Suprapubic skin (tissue), 4 donors: ENCODE results near the gene KRTAP5-1. TPM values are rescaled to one million over a fixed set of nuclear protein-coding genes. Genes with fewer than 3 reads are reported as not detected.
A peak's percentile ranks its signal among the peaks of the same experiment; 100 is the strongest.

Experiments
- DNase-seq, 2 donors: peaks; one replicate each; pipeline ENCODE4 v3.0.0-alpha.2; 2019; ENCODE audit warnings: low spot score in 2 of 2
- H3K27ac ChIP-seq: fragments of 200-600 bp; sonication (generic); one replicate; pipeline ENCODE4 v1.5.1; 2019
- H3K27me3 ChIP-seq: fragments of 200-600 bp; sonication (generic); one replicate; pipeline ENCODE4 v1.5.1; 2019
- H3K36me3 ChIP-seq: fragments of 200-600 bp; sonication (generic); one replicate; pipeline ENCODE4 v1.5.1; 2019
- H3K4me1 ChIP-seq: fragments of 200-600 bp; sonication (generic); one replicate; pipeline ENCODE4 v1.5.1; 2019
- H3K4me3 ChIP-seq: fragments of 200-600 bp; sonication (generic); one replicate; pipeline ENCODE4 v1.5.1; 2019; ENCODE audit warnings: mild to moderate bottlenecking
- H3K9me3 ChIP-seq: fragments of 200-600 bp; sonication (generic); one replicate; pipeline ENCODE4 v1.5.1; 2019
- CTCF ChIP-seq, 2 donors: fragments of 200-600 bp in 1 of 2; fragments of 450-650 bp in 1 of 2; sonication (generic) in 1 of 2; IDR thresholded peaks; one replicate each; pipeline ENCODE4 v1.5.1; 2016 to 2019; ENCODE audit warnings: antibody characterized with exemption in 2 of 2, mild to moderate bottlenecking in 1 of 2, moderate library complexity in 1 of 2
- EP300 ChIP-seq: sonication (generic); formaldehyde crosslinking; IDR thresholded peaks from one replicate; pipeline ENCODE4 v1.6.1; 2017; ENCODE audit warnings: antibody characterized with exemption
- POLR2A ChIP-seq, 2 donors: fragments of 450-650 bp; IDR thresholded peaks; one replicate each; pipeline ENCODE4 v1.6.1; 2017; ENCODE audit warnings: antibody characterized with exemption in 2 of 2, mild to moderate bottlenecking in 2 of 2, moderate library complexity in 2 of 2
- POLR2AphosphoS5 ChIP-seq, 3 donors: sonication (generic); formaldehyde crosslinking; IDR thresholded peaks; one replicate each; pipeline ENCODE4 v1.6.1; 2017; ENCODE audit warnings: antibody characterized with exemption in 3 of 3
- WGBS: methylation state at CpG from one replicate; pipeline ENCODE4 v1.1.5; 2018; 5-methylcytosine and 5-hydroxymethylcytosine counted together
- total RNA-seq, 4 donors: library from RNA; depleted of rRNA; stranded (reverse); fragments of >200 nt; gene quantifications; one replicate each; pipeline ENCODE4 v1.1.0, GENCODE V29; 2016

KRTAP5-1 gene
- total RNA-seq, 4 donors from 2014 or later: 1.0 to 1.2 TPM; not detected in 2

DNA sequence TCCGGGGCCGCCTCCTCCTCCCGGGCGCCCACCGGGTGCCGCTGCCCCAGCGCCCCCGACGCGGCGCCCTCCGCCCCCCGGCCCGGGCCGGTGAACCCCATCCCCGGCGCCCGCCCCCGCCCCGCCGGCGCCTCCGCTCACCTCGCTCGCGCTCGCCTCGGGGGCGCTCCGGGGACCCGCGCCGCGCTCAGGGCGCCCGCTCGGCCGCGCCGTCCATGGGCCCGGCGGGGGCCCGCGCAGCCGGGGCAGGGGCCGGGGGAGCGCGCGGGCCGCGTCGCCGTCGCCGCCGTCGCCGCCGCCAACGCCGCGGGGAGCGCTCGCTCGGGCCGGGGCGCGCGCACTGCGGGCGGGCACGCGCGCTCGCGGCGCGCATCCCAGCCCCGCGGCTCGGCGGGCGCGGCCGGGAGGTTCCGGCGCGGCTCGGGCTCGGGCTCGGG is 13.3 kb downstream of the KRTAP5-1 start:
- no peak for DNase-seq
- 0% methylated on average over 2 of the region's 91 CpGs for WGBS
- H3K27ac ChIP-seq: peak overlapping the region; percentile 7
- TF ChIP-seq EP300 (no peak), POLR2AphosphoS5 (IDR thresholded peaks at IDR 0.05) (no peak), POLR2A (IDR thresholded peaks at IDR 0.05) (no peak), CTCF (IDR thresholded peaks at IDR 0.05) (no peak)
- no peaks in the 10 kb centered on the region for H3K36me3 ChIP-seq
- no peaks in the 10 kb centered on the region for H3K9me3 ChIP-seq
- H3K27me3 ChIP-seq: peaks cover 40% of the 10 kb centered on the region
- peak overlapping the region; percentile 57 for H3K4me3 ChIP-seq
- H3K4me1 ChIP-seq: peaks cover 46% of the 10 kb centered on the region

DNA sequence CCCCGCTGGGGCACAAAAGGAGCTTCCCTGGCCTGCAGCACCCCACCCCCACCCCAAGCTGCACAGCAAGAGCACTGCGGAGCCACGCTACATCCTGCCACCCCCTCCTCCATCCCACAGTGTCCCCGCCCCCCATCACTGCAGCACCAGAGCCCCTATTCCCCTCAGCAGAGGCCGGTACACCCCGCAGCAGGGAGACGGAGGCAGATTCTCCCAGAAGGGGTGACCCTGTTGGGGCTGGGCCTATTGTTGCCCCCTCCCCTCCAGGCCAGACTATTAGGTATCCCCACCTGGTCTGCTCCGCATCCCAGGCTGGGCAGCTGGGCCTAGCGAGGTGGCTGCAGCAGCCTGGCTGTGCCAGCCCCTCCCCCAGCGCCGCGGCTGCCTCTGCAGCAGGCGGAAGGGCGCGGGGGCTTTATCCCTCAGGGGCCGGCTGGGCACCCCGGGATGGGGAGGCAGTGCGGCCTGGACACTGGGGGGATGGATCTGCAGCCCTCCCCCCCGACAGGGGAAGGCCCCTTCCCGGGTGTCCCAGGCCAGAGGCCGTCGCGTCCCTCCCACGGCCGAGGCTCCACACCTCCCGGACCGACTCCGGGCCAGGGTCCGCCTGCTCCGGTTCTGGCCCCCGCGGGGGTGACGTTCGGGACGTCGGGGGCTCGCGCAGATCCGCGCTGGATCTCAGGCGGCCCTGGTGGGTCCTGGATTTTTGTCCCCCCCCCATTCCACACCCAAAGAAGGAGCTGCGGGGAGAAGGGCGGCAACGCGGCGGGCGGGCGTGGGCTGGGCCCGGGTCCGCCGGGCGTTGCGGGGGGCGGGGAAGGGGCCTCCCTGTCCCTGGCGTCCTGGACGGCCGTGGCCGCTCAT is 14.0 kb downstream of the KRTAP5-1 start:
- DNase-seq: peak in 1 of 2 donors; percentile 75
- TF ChIP-seq CTCF (IDR thresholded peaks at IDR 0.05): no peak
- TF ChIP-seq POLR2A (IDR thresholded peaks at IDR 0.05): no peak
- TF ChIP-seq EP300: no peak
- TF ChIP-seq POLR2AphosphoS5 (IDR thresholded peaks at IDR 0.05): no peak
- no peaks in the 10 kb centered on the region for H3K36me3 ChIP-seq
- H3K27ac ChIP-seq: peak overlapping the region; percentile 7
- no CpG with 5 or more reads among the region's 58 CpGs for WGBS
- H3K4me1 ChIP-seq: peaks cover 46% of the 10 kb centered on the region
- no peaks in the 10 kb centered on the region for H3K9me3 ChIP-seq
- peaks cover 38% of the 10 kb centered on the region for H3K27me3 ChIP-seq
- peak overlapping the region; percentile 55 for H3K4me3 ChIP-seq

GRCh38 chr11:1570531-1570895 is 14.6 kb downstream of the KRTAP5-1 start:
- WGBS: 80% methylated on average over 2 of the region's 8 CpGs
- TF ChIP-seq POLR2A (IDR thresholded peaks at IDR 0.05): no peak
- no peak for TF ChIP-seq EP300
- TF ChIP-seq CTCF (IDR thresholded peaks at IDR 0.05): no peak
- no peak for TF ChIP-seq POLR2AphosphoS5 (IDR thresholded peaks at IDR 0.05)
- H3K36me3 ChIP-seq: peaks cover 2% of the 10 kb centered on the region
- no peak overlapping the region for H3K27ac ChIP-seq
- no peak for DNase-seq
- no peaks in the 10 kb centered on the region for H3K9me3 ChIP-seq
- peaks cover 46% of the 10 kb centered on the region for H3K4me1 ChIP-seq
- H3K27me3 ChIP-seq: peaks cover 32% of the 10 kb centered on the region
- no peak overlapping the region for H3K4me3 ChIP-seq

GRCh38 chr11:1570001-1570453 is 15.1 kb downstream of the KRTAP5-1 start:
- TF ChIP-seq POLR2A (IDR thresholded peaks at IDR 0.05): no peak
- TF ChIP-seq POLR2AphosphoS5 (IDR thresholded peaks at IDR 0.05): no peak
- no peak for TF ChIP-seq EP300
- no peak for TF ChIP-seq CTCF (IDR thresholded peaks at IDR 0.05)
- peaks cover 27% of the 10 kb centered on the region for H3K27me3 ChIP-seq
- no peaks in the 10 kb centered on the region for H3K9me3 ChIP-seq
- H3K27ac ChIP-seq: no peak overlapping the region
- DNase-seq: peak in 1 of 2 donors; percentile 66
- H3K4me1 ChIP-seq: peaks cover 46% of the 10 kb centered on the region
- 61% methylated on average over 3 of the region's 11 CpGs for WGBS
- no peak overlapping the region for H3K4me3 ChIP-seq
- H3K36me3 ChIP-seq: peaks cover 3% of the 10 kb centered on the region

DNA sequence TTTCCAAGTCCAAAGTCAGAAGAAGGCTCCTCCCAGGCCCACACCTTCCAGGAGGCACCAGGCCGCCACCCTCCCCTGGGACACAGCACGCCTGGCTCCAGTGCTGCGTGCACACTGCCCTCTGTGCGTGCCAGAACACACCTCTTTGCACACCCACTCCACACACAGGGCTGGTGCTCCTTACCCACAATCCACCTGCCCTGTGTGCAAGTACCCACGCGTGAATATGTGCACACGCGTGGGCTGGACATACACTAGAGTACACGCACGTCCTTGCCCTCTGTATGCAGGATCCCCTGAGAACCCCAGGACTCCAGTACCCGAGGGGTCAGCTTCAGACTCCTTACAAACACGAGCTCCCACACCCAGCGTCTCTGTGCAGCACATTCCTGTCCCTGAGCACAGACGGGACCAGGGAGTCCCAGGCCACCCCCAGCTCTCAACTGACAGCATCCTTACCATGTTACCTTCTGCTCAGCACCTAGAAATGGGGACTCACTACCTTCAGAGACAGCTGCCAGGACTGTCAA is 15.8 kb downstream of the KRTAP5-1 start:
- peaks cover 23% of the 10 kb centered on the region for H3K27me3 ChIP-seq
- H3K36me3 ChIP-seq: peaks cover 3% of the 10 kb centered on the region
- TF ChIP-seq CTCF (IDR thresholded peaks at IDR 0.05) (no peak), POLR2AphosphoS5 (IDR thresholded peaks at IDR 0.05) (no peak), POLR2A (IDR thresholded peaks at IDR 0.05) (no peak), EP300 (no peak)
- DNase-seq: no peak
- no peak overlapping the region for H3K4me3 ChIP-seq
- no peaks in the 10 kb centered on the region for H3K9me3 ChIP-seq
- peaks cover 41% of the 10 kb centered on the region for H3K4me1 ChIP-seq
- no peak overlapping the region for H3K27ac ChIP-seq
- whole genome bisulfite sequencing: 65% methylated on average over 9 of the region's 14 CpGs
